OCI-LY3 (cell line): ENCODE measurements around the gene VPS35L.

ENCODE experiments used
- H2AFZ ChIP-seq: fragments of 200-600, 300-600 bp; shearing (Covaris generic); 2 replicates; pipeline ENCODE4 v1.6.0; 2014; ENCODE audit warnings: antibody characterized with exemption, low read depth, low read length
- H3K27ac ChIP-seq: fragments of 200-600, 300-600 bp; sonication (generic); 2 replicates; pipeline ENCODE4 v1.5.1; 2014; ENCODE audit warnings: mild to moderate bottlenecking, low read length, moderate library complexity, mixed read lengths
- H3K27me3 ChIP-seq: fragments of 200-600, 300-600 bp; sonication (generic); 2 replicates; pipeline ENCODE4 v1.6.1; 2014; ENCODE audit warnings: low read depth, low read length, mixed read lengths
- H3K36me3 ChIP-seq: fragments of 200-600, 300-600 bp; sonication (generic); replicated peaks from 2 replicates; pipeline ENCODE3; 2014; ENCODE audit warnings: low read depth, low read length, mixed read lengths
- H3K4me1 ChIP-seq: fragments of 300-600, 200-600 bp; sonication (generic); 2 replicates; pipeline ENCODE4 v1.6.1; 2014; ENCODE audit warnings: low read length, mixed read lengths
- H3K4me2 ChIP-seq: fragments of 200-600, 300-600 bp; sonication (generic); 2 replicates; pipeline ENCODE4 v1.6.1; 2014; ENCODE audit warnings: low read length, mixed read lengths
- H3K4me3 ChIP-seq: fragments of 300-600, 200-600 bp; sonication (generic); 2 replicates; pipeline ENCODE4 v1.5.1; 2014; ENCODE audit warnings: antibody characterized with exemption, mild to moderate bottlenecking, low read length, moderate library complexity
- H3K79me2 ChIP-seq: fragments of 300-600, 200-600 bp; shearing (Covaris generic); 2 replicates; pipeline ENCODE4 v1.6.1; 2014; ENCODE audit warnings: mild to moderate bottlenecking, low read length, mixed read lengths
- H3K9ac ChIP-seq: fragments of 300-600, 200-600 bp; shearing (Covaris generic); 2 replicates; pipeline ENCODE4 v1.6.0; 2014; ENCODE audit warnings: mild to moderate bottlenecking, low read length, moderate library complexity
- H3K9me3 ChIP-seq: fragments of 200-600, 300-600 bp; shearing (Covaris generic); 2 replicates; pipeline ENCODE4 v1.6.1; 2014; ENCODE audit warnings: low read length, mixed read lengths; ENCODE audit not compliant: insufficient read depth
- H4K20me1 ChIP-seq: fragments of 200-600, 300-600 bp; sonication (generic); 2 replicates; pipeline ENCODE4 v1.6.1; 2016; ENCODE audit warnings: low read length, mixed read lengths; ENCODE audit not compliant: insufficient read depth
- CTCF ChIP-seq: fragments of 200-600, 300-600 bp; sonication (generic); IDR thresholded peaks from 2 replicates; pipeline ENCODE4 v1.5.1; 2014; ENCODE audit warnings: antibody characterized with exemption, low read length, low read depth
- EZH2phosphoT487 ChIP-seq: fragments of 200-600 bp; shearing (Covaris generic); IDR thresholded peaks from 2 replicates; pipeline ENCODE4 v1.6.1; 2018; ENCODE audit warnings: antibody characterized with exemption, mixed run types, low read depth

The VPS35L gene

DNA sequence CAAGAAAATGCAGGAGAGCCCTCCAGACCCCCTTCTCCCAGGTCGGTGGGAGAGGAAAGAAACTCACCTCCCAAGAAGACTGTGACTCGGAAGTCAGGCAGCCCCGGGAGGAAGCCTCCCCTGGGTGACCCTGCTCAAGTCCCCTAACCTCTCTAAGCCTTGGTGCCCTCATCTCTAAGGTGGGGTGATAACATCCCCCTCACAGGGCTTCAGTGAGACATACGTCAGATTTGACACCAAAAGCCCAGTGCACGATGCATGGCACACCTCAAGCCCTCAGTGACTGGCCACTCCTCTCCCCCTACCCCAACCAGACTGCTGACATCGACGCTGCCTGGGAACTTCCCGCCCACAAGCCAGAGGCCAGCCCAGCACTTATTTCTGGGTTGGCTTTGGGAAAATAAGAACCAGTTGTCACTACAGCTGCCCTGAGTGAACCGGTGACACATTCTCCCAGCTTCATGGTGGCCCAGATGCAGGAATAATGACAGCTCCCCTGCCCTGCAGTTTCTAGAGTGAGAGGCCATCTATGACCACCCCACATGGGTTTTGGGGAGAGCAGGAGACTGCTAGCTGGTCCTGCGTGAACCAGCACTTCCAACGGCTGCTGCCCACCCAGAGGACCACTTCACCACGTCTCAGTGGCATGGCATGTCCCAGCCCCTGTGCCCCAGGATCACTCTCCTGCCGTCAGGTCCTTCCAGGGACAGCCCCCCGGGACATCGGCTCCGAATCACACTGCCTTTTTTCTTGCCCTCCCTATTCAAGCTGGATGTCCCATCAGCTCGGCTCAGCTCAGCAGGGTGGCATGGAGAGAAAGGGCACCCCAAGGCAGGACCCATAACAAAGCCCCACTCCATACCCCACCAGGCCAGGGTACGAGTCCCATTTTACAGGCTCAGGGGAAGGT is 153.0 kb downstream of the VPS35L start:
- Histone ChIP-seq H4K20me1 (0 out of 2 replicates have a peak, but pooled peaks cover 3% of the 10 kb centered on the region), H3K27ac (no peak overlapping the region), H3K79me2 (peaks cover 61% of the 10 kb centered on the region), H3K36me3 (peaks cover 81% of the 10 kb centered on the region), H3K9ac (no peak overlapping the region), H3K27me3 (no peaks in the 10 kb centered on the region), H3K4me1 (no peaks in the 10 kb centered on the region), H2AFZ (no peak overlapping the region), H3K4me3 (no peak overlapping the region), H3K4me2 (no peak overlapping the region), H3K9me3 (no peaks in the 10 kb centered on the region)
- TF ChIP-seq CTCF = no peak
- no peak for TF ChIP-seq EZH2phosphoT487

GRCh38 chr16:19709381-19710136 is 154.1 kb downstream of the VPS35L start:
- H3K4me2 ChIP-seq = no peak overlapping the region
- 0 out of 2 replicates have a peak, but pooled peaks cover 3% of the 10 kb centered on the region for H4K20me1 ChIP-seq
- H3K9me3 ChIP-seq = no peaks in the 10 kb centered on the region
- H3K4me1 ChIP-seq = no peaks in the 10 kb centered on the region
- H3K9ac ChIP-seq = no peak overlapping the region
- TF ChIP-seq CTCF (no peak), EZH2phosphoT487 (no peak)
- no peak overlapping the region for H2AFZ ChIP-seq
- no peak overlapping the region for H3K27ac ChIP-seq
- peaks cover 79% of the 10 kb centered on the region for H3K36me3 ChIP-seq
- no peaks in the 10 kb centered on the region for H3K27me3 ChIP-seq
- H3K4me3 ChIP-seq = no peak overlapping the region
- peaks cover 72% of the 10 kb centered on the region for H3K79me2 ChIP-seq

DNA sequence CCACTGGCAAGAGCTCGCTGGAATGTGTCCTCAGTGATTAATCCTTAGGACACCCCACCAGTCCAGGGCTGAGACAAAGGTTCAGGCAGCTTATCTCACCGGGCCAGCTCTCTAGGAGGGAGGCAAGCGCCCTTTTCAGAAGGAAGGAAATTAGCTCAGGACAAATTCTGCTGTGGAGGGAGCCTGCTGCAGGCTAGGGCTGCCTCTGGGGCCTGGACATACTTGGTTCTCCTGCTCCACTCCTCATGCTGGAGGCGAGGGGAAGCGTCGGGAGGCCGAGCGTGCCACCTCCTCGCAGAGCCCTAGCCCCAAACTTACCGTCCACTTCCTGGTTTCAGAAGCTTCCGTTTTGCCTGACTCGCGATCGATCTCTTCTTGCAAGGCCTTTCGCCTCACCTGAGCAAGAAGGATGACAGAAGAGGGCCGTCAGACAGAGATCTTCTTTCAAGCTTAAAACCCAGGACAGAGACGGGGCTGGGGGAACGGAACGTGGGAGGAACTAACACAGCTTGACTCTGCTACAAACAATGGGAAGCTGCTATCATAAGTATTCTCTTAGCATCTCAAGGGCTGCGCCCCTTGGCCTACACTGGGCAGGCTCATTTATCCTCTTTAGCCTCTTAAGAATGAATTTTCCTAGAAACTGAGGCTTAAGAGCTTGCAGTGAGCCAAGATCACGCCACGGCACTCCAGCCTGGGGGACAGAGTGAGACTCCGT is 154.8 kb downstream of the VPS35L start:
- Histone ChIP-seq H3K4me1 (no peaks in the 10 kb centered on the region), H3K27ac (no peak overlapping the region), H2AFZ (no peak overlapping the region), H3K9me3 (no peaks in the 10 kb centered on the region), H4K20me1 (0 out of 2 replicates have a peak, but pooled peaks cover 3% of the 10 kb centered on the region), H3K79me2 (peaks cover 79% of the 10 kb centered on the region), H3K36me3 (peaks cover 71% of the 10 kb centered on the region), H3K4me2 (no peak overlapping the region), H3K4me3 (no peak overlapping the region), H3K27me3 (no peaks in the 10 kb centered on the region), H3K9ac (no peak overlapping the region)
- no peak for TF ChIP-seq CTCF
- no peak for TF ChIP-seq EZH2phosphoT487
